Pancreas (tissue), 10 donors: ENCODE measurements around the gene ULK3. TPM values are rescaled to one million over a fixed set of nuclear protein-coding genes. Genes with fewer than 3 reads are reported as not detected.

Source experiments
- ATAC-seq, 4 donors: fragments of 200-7000 bp; cut with Tn5 transposase; one replicate each; pipeline versions ENCODE4 v1.8.0 to v1.9.1; 2020; ENCODE audit warnings: mild to moderate bottlenecking in 4 of 4, moderate library complexity in 4 of 4
- DNase-seq, 6 donors: peaks; one replicate each; pipeline ENCODE4 v3.0.0-alpha.2; 2020
- FAIRE-seq: peaks from 2 replicates; lab custom pipeline; 2012; peaks lifted over from hg19 to GRCh38; lab: Jason Lieb, UNC
- H3K27ac ChIP-seq, 4 donors: fragments of 200-600 bp; sonication (generic); 1 replicate in 3 of 4; 2 replicates in 1 of 4; pipeline versions ENCODE4 v1.5.0 to v1.8.0; 2020
- H3K27me3 ChIP-seq, 4 donors: fragments of 200-600 bp; one replicate each; pipeline ENCODE4 v1.8.0; 2021
- H3K36me3 ChIP-seq, 3 donors: fragments of 200-600 bp; sonication (generic) in 1 of 3; one replicate each; pipeline versions ENCODE4 v1.5.0 to v1.8.0; 2020 to 2021
- H3K4me1 ChIP-seq, 3 donors: fragments of 200-600 bp; one replicate each; pipeline ENCODE4 v1.8.0; 2021
- H3K4me3 ChIP-seq, 4 donors: fragments of 200-600 bp; sonication (generic) in 2 of 4; one replicate each; pipeline versions ENCODE4 v1.5.0 to v1.8.0; 2020 to 2021
- H3K9me3 ChIP-seq, 4 donors: fragments of 200-600 bp; one replicate each; pipeline ENCODE4 v1.8.0; 2021
- CTCF ChIP-seq, 4 donors: fragments of 200-600 bp; sonication (generic) in 3 of 4; IDR thresholded peaks; one replicate each; pipeline versions ENCODE4 v1.5.0 to v1.8.0; 2021; ENCODE audit warnings: antibody characterized with exemption in 4 of 4
- WGBS, 2 donors: extraction: QIAGEN DNeasy Blood & Tissue Kit; methylation state at CpG; one replicate each; pipeline ENCODE4 v1.1.7; 2013; 5-methylcytosine and 5-hydroxymethylcytosine counted together
- intact Hi-C, 3 donors: fragments of 100-400 bp; cut with DNase I; formaldehyde crosslinking; loops; one replicate each; pipeline versions ENCODE4 v1.11.1 to v1.14.2; 2022
- polyA plus RNA-seq, 2 donors: library from polyadenylated mRNA; stranded (reverse); fragments of 200-250 nt; gene quantifications; one replicate each; pipeline ENCODE4 v1.2.3, GENCODE V29; 2013
- total RNA-seq, 6 donors: library from RNA; stranded (reverse); fragmentation: NEBNext Ultra II Directional in 4 of 6; extraction: Animal tissue kit (Norgen Biotek cat#: 25700) in 4 of 6; gene quantifications; one replicate each; pipeline versions ENCODE4 v1.2.1 to v1.2.4, GENCODE V29; 2021 to 2023
- donor health status: healthy with polysubstance abuse.
- donor health status: DM: no; HTN: no; CAD: no; lungs with moderate emphysema.
- donor health status: DM: no; HTN: no; CAD: no.
- donor health status: control.
- donor health status: control.
- donor health status: Bipolar disorder and iron deficiency.
- donor health status: DM: yes; HTN: yes; CAD: no.
- donor health status: DM: no; HTN: no; CAD: no.
- donor health status: DM: no; HTN: no; CAD: no.
- donor health status: DM: yes; HTN: yes; CAD: no.

ULK3 gene
- total and polyA plus RNA-seq, 8 donors: 15.0 to 83.5 (median 22.2) TPM

- intact Hi-C loops: no loop called here
- ATAC-seq (no peak), DNase-seq (no peak), FAIRE-seq (no peak)
- Histone ChIP-seq H3K27me3 (no peaks in the 10 kb centered on the region), H3K4me1 (no peaks in the 10 kb centered on the region), H3K27ac (no peak overlapping the region), H3K4me3 (no peak overlapping the region), H3K36me3 (no peaks in the 10 kb centered on the region), H3K9me3 (no peaks in the 10 kb centered on the region)
- no peak for TF ChIP-seq CTCF (IDR thresholded peaks at IDR 0.05)
- 87 to 96% methylated on average over 4 of the region's 4 CpGs for WGBS, 2 donors
These were observed 41.7 kb upstream of the ULK3 start for GRCh38 chr15:74884428-74885223.

DNA sequence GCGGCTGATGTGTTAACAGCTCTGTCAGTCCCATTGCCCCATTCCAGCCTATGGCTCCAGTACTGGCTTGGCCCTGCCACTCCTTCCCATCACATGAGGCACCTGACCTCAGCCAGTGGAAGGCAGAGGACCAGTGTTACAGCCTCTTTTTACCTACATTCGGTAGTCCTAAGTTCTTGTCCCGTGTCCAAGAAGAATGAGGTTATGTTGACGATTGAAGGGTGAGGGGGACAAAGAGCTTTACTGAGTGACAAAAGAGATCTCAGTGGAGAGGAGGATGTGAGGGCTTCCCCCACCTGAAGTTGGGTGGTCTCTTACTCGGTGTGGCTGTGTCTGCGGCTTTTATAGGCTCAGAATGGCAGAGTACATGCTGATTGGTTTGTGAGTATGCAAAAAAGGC, 39.6 kb upstream of the ULK3 start:
- H3K9me3 ChIP-seq: no peaks in the 10 kb centered on the region
- H3K4me3 ChIP-seq: no peak overlapping the region
- FAIRE-seq: no peak
- no peak for TF ChIP-seq CTCF (IDR thresholded peaks at IDR 0.05)
- H3K27me3 ChIP-seq: no peaks in the 10 kb centered on the region
- 91 to 94% methylated on average over 6 of the region's 6 CpGs for WGBS, 2 donors
- no peaks in the 10 kb centered on the region for H3K36me3 ChIP-seq
- DNase-seq: no peak
- no peaks in the 10 kb centered on the region for H3K4me1 ChIP-seq
- no peak for ATAC-seq
- H3K27ac ChIP-seq: no peak overlapping the region
- intact Hi-C loops: no loop called here

GRCh38 chr15:74878273-74878672, 35.3 kb upstream of the ULK3 start:
- no peak for ATAC-seq

DNA sequence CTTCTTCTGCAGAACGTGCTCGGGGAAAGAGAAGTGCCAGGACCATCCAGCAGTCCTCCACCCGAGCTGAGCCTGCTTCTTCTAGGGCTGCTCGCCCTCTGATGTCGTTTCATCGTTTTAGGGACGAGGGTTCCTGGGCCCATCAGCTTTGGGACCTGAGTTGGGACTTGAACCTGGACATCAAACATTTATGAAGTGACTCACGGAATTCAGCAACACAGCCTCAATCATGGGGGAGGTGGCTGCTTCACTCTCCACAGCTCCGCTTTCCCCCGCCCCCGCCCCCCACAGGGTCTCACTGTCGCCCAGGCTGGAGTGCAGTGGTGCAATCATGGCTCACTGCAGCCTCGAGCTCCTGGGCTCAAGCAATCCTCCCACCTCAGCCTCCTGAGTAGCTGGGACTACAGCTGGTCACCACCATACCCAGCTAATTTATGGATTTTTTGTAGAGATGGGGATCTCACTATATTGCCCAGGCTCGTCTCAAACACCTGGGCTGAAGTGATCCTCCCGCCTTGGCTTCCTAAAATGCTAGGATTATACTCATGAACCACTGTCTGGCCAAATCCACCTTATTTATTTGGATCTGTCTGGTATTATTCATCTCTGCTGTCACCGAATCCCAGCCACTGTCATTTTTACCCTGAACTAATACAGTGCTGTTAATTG, 30.9 kb upstream of the ULK3 start:
- peak in 3 of 4 donors; percentile 15 to 17 (median 17) for ATAC-seq
- TF ChIP-seq CTCF (IDR thresholded peaks at IDR 0.05): no peak
- intact Hi-C loops: no loop called here
- H3K36me3 ChIP-seq: no peaks in the 10 kb centered on the region
- DNase-seq: peak in 1 of 6 donors; percentile 25
- 22 to 39% methylated on average over 16 of the region's 16 CpGs for WGBS, 2 donors
- H3K27me3 ChIP-seq: no peaks in the 10 kb centered on the region
- no peaks in the 10 kb centered on the region for H3K9me3 ChIP-seq
- peak overlapping the region in 3 of 4 donors; percentile 30 to 92 (median 89) for H3K27ac ChIP-seq
- peak overlapping the region; percentile 60 to 73 (median 68) for H3K4me3 ChIP-seq
- no peak for FAIRE-seq
- H3K4me1 ChIP-seq: peaks cover 14 to 34% (median 22%) of the 10 kb centered on the region in 3 donors

More at GRCh38 chr15:74878273-74878672, 35.3 kb upstream of the ULK3 start:
- Histone ChIP-seq H3K36me3 (no peaks in the 10 kb centered on the region), H3K27me3 (no peaks in the 10 kb centered on the region), H3K4me1 (no peaks in the 10 kb centered on the region), H3K27ac (no peak overlapping the region), H3K4me3 (no peak overlapping the region), H3K9me3 (no peaks in the 10 kb centered on the region)
- FAIRE-seq (no peak), DNase-seq (no peak)
- WGBS, 2 donors: 72 to 80% methylated on average over 4 of the region's 4 CpGs
- no peak for TF ChIP-seq CTCF (IDR thresholded peaks at IDR 0.05)
- intact Hi-C loops: no loop called here
